Superior temporal gyrus (tissue), 1 donor: ENCODE measurements around the gene DMKN.
A peak's percentile ranks its signal among the peaks of the same experiment; 100 is the strongest.
"Not testable (repeated sequence)": the region's sequence is repeated elsewhere in the genome, so short reads cannot be mapped to it uniquely, and the experiment has no call there.

Source experiments
- DNase-seq: peaks from one replicate; pipeline ENCODE4 v3.0.0-alpha.2; 2016; ENCODE audit errors: extremely low spot score

Gene DMKN

GRCh38 chr19:35497406-35497805 lies 16.0 kb downstream of the DMKN start:
- DNase-seq: no peak

- DNase-seq: peak; percentile 76
Observed at GRCh38 chr19:35495107-35496064, 18.1 kb downstream of the DMKN start.

GRCh38 chr19:35493971-35494370 lies 19.5 kb downstream of the DMKN start:
- DNase-seq: no peak

GRCh38 chr19:35491836-35492360 lies 21.6 kb downstream of the DMKN start:
- DNase-seq: no peak

- DNase-seq: no peak
Observed at GRCh38 chr19:35490364-35490763, 23.1 kb downstream of the DMKN start, which contains the start of gene KRTDAP. TSS of gene KRTDAP (minus strand) at chr19:35490464. CDS start at chr19:35490442, 22 bp downstream.

GRCh38 chr19:35488677-35489076 lies 24.8 kb downstream of the DMKN start:
- no peak for DNase-seq

- no peak for DNase-seq
Observed at GRCh38 chr19:35487656-35488182, 25.7 kb downstream of the DMKN start.

- DNase-seq: no peak
Observed at GRCh38 chr19:35486268-35486708, 27.2 kb downstream of the DMKN start.

- no peak for DNase-seq
Observed at GRCh38 chr19:35484252-35485036, 29.0 kb downstream of the DMKN start.

- DNase-seq: no peak
Observed at GRCh38 chr19:35483089-35483488, 30.4 kb downstream of the DMKN start.

- no peak for DNase-seq
Observed at GRCh38 chr19:35478794-35479677, 34.4 kb downstream of the DMKN start.

GRCh38 chr19:35476149-35476548 lies 37.3 kb downstream of the DMKN start:
- DNase-seq: no peak

GRCh38 chr19:35474594-35474993 lies 38.9 kb downstream of the DMKN start:
- not testable (repeated sequence) for DNase-seq

- no peak for DNase-seq
Observed at GRCh38 chr19:35474104-35474503, 39.3 kb downstream of the DMKN start.

GRCh38 chr19:35471946-35472345 lies 41.5 kb downstream of the DMKN start:
- no peak for DNase-seq

- DNase-seq: not testable (repeated sequence)
Observed at GRCh38 chr19:35471075-35471474, 42.4 kb downstream of the DMKN start.

- DNase-seq: no peak
Observed at GRCh38 chr19:35470128-35470527, 43.3 kb downstream of the DMKN start.

GRCh38 chr19:35468637-35469036 lies 44.8 kb downstream of the DMKN start:
- DNase-seq: peak; percentile 38

- DNase-seq: no peak
Observed at GRCh38 chr19:35466259-35466658, 47.2 kb downstream of the DMKN start.

- not testable (repeated sequence) for DNase-seq
Observed at GRCh38 chr19:35462956-35463355, 50.5 kb downstream of the DMKN start.

GRCh38 chr19:35462476-35462953 lies 50.9 kb downstream of the DMKN start:
- DNase-seq: no peak
